Activated CD4-positive, alpha-beta T cell treated with anti-CD3 and anti-CD28 coated beads, Interleukin-2, amount 50 U/mL, for 16 hours (primary cell): Measurements from ENCODE around the gene DHRS2.

Source experiments
- DNase-seq: peaks from one replicate; pipeline ENCODE4 v3.0.0-alpha.2; 2020

DHRS2 gene

DNA sequence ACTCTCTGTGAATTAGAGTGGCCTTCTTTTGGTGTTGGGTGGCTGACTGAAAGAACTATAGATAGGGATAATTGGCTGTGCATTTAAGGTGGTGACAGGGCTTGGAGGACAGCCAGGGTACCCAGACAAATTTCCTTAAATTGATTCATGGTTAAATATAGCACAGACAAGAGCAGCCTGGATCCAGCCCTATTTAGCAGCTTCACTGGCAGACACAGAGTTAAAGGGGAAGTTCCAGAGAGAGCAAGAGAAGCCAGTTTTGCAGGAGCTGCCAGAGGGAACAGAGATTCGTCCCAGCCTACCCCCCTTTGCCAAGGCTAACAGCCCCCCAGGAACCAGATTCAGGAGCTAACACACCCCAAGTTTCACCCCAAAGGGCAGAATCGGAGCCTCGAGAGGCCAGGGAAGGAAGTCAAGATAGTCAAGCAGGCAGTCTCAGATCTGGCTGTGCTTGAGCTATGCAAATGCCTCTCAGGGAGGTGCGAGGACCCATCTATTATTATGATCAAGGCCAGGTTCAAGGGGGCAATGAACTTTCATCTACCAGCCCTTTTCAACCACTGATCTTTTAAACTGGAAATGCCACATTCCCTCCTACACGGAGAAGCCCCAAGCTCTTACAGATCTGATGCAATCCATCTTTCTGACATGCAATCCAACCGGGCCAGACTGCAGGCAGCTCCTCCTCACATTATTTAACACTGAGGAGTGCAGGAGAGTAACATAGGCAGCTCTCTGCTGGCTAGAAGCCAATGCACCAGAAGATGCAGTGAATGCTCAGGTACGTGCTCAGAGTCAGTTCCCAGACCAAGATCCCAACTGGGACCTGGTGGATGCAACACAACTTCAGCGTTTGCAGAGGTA is 58.2 kb downstream of the DHRS2 start:
- DNase-seq, result no peak
